GM19099 (cell line): Measurements from ENCODE around the gene PPME1.
A peak's percentile ranks its signal among the peaks of the same experiment; 100 is the strongest.

Experiments used
- POLR2A ChIP-seq: IDR thresholded peaks from 3 replicates; pipeline ENCODE4 v1.6.1; 2011; ENCODE audit warnings: low read depth; ENCODE audit not compliant: insufficient read length; ENCODE audit errors: extremely low read depth

Gene PPME1, protein sequence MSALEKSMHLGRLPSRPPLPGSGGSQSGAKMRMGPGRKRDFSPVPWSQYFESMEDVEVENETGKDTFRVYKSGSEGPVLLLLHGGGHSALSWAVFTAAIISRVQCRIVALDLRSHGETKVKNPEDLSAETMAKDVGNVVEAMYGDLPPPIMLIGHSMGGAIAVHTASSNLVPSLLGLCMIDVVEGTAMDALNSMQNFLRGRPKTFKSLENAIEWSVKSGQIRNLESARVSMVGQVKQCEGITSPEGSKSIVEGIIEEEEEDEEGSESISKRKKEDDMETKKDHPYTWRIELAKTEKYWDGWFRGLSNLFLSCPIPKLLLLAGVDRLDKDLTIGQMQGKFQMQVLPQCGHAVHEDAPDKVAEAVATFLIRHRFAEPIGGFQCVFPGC

DNA sequence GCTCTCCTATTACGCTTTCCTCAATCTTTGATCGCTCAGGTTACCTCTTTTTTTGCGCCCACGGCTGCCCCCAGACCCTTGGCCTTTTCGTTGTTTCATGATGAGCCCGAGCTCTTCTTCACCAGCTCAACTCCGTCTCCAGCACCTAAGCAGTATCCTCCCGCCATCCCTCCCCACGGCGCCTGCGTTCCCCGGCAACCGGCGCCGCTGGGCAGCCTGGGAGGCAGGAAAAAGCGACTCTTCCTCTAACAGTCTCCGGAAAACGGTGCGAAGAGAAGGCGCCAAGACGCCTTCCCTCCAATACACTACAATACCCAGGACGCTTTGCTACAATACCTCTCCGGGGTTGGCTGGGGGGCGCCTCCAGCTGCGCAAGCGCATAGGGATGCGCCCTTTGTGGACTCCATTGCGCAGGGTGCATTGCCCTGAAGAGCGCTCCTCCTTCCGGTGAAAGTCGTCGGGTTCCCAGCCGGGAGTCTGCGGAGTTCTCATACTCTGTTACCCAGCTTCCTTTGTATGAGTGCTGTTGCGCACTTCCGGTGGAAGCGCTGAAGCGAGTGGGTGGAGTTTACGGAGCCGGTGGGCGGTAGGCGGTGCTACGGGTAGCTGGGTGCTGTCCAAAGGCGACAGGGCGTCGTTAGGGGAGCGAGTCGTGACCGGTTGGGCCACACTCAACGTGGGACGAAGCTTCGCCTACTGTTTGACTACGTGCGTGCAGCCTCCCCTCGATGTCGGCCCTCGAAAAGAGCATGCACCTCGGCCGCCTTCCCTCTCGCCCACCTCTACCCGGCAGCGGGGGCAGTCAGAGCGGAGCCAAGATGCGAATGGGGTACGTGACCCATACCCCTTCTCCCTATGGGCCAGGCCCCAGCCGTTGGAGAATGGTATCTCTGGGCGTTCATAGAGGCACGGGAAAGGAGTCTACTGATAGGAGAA is at the start of gene PPME1, which contains the start of gene C2CD3:
Gene PPME1, plus strand, starts transcription at position 596 of the 936 bp plus-strand sequence. Its CDS starts 133 bp downstream, at position 729.
Gene C2CD3, minus strand, starts transcription at position 309 of the 936 bp plus-strand sequence. Its CDS starts 210 bp downstream, at position 99.
- TF ChIP-seq POLR2A, result peak; percentile 84

DNA sequence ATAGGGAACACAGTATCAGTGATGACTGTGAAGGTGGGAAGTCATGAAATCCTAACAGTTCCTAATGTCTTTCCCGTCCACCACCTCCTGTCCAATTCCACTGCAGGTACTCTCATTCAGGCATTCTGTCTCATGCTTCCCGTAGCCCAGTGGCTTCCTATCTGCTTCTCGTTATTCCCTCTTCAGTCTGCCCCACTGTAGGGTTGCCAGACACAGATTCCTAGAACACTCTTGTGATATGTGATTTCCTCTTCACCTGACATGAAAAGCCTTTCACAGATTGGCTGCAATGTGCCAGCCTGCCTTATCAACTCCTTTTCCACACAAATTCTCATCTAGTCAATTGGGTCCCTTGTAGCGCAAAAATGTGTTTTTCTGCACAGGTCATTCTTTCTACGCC is 49.3 kb upstream of the PPME1 start:
- TF ChIP-seq POLR2A, result no peak

DNA sequence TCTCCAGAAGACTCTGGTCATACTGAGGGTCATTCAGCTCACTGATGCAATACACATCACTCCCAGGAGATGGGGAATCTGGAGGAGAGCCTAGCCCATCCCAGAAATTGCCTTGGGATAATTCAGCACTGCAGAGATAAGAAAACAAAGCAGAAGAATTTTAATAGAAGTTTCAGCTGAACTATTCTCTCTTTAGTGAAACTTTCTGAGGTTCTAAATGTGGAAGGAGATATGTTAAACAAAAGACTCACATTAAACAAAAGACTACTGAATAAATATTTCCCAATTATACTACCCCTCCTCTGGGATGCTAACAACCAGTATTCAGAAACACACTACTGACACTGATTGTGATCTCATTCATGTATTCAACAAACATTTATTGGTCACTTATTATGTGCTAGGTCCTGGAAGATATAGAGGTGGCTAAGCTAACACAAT is 48.1 kb upstream of the PPME1 start:
- no peak for TF ChIP-seq POLR2A

DNA sequence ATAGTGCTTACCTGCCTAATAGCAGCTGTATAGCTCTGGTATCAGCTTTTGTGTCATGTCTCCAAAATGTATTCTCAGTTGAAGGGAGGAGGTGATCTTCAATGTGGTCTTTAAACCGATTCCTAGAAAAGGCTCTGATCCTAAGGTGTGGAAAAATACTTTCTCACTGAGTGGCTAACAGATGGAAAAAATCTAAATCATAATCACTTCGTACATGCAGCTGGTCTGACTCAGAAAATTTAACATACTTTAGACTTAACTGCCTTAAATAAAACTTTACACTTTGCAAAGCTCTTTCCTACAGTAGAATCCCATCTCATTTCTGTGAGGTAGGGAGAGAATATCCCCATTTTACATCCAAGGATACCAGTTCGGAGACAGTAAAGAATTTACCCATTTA is 38.3 kb upstream of the PPME1 start:
- no peak for TF ChIP-seq POLR2A

DNA sequence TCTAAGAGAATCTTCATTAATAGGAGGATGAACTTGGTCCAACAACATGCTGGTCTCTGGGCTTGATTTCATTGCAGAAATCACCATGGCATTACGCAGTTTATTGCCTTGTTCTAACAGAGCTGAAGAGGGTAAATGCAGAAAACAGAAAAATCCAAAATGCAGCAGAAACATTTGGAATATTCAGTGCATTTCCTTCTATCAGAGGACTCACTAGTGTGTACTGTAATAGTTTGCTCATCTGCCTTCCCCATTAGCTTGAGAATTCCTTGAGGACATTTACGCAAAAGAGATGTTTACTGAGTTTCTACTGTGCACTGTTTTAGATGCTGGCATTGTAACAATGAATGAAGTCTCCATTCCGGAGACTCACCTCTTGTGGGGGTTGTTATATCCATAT is 37.7 kb upstream of the PPME1 start:
- TF ChIP-seq POLR2A, result no peak

DNA sequence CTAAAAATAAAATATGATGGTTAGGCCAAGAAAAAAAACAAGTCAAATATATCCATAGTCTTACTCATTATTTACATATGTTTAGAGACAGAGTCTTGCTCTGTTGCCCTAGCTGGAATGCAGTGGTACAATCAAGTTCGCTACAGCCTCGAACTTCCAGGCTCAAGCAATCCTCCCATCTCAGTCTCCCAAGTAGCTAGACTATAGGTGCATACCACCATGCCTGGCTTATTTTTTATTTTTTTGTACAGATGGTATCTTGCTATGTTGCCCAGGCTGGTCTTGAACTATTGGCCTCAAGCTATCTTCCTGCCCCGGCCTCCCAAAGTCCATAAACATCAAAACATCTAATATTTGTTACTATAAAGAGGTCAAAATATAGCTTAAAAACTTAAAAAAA is 36.4 kb upstream of the PPME1 start:
- no peak for TF ChIP-seq POLR2A

DNA sequence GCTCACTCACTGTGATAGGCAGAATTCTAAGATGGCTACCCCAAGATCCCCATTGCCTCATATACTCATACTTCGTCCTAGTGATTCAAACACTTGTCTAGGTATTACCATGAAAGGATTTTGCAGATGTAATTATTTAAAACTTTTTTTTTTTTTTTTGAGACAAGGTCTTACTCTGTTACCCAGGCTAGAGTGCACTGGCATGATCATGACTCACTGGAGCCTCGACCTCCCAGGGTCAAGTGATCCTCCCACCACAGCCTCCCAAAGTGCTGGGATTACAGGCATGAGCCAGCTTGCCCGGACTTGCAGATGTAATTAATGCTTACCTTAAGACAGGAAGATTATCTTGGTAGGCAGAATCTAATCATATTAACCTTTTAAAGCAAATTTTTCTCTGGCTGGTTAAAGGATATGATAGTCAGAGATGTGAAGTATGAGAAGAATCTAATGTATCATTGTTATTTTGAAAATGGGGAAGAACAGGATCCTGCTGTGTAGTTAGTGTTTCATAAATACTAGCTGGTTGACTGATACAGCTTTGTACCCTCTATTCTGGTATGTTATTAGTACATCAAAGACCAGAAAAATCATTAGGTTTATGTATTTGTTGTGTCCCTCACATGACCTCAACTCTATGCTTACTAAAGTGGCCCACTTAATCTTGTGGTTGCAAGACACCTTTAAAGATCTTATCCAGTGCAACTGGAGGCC is 35.8 kb upstream of the PPME1 start:
- no peak for TF ChIP-seq POLR2A

DNA sequence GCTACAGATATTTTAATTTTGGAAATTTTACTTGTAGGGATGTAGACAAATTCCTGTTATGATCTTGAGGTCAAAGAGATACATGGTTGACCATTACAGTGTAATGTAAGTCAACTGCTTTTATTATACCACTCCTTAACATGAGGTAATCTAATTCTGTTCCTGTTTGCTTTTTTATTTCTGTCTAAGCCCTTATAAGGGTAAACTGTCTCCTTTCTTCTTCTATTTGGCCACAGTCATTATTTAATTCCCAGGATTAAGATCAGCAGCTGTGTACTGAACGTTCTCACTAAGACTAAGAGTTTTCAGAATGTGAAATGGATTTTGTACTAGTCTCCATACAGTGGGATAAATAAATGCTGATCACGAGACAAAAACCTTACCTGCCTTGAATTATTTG is 33.1 kb upstream of the PPME1 start:
- no peak for TF ChIP-seq POLR2A

DNA sequence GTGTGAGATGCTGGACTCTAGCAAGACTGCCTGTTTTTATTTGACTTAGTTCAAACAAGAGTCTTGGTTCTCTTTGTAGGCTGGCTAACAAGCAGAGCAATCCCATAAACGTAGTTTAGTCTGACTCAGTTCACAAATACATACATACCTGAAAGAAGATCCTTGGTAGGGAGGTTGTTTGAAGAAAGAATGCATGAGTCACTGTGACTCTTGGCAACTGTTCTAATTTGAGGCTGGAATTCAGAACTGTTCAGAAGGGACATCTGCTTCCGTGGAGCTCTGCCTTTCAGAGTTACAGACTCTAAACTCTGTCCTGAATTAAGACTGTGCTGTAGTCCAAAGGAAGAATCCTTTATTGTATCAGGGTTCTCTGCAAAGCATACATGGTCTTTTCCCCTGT is 32.5 kb upstream of the PPME1 start:
- no peak for TF ChIP-seq POLR2A

DNA sequence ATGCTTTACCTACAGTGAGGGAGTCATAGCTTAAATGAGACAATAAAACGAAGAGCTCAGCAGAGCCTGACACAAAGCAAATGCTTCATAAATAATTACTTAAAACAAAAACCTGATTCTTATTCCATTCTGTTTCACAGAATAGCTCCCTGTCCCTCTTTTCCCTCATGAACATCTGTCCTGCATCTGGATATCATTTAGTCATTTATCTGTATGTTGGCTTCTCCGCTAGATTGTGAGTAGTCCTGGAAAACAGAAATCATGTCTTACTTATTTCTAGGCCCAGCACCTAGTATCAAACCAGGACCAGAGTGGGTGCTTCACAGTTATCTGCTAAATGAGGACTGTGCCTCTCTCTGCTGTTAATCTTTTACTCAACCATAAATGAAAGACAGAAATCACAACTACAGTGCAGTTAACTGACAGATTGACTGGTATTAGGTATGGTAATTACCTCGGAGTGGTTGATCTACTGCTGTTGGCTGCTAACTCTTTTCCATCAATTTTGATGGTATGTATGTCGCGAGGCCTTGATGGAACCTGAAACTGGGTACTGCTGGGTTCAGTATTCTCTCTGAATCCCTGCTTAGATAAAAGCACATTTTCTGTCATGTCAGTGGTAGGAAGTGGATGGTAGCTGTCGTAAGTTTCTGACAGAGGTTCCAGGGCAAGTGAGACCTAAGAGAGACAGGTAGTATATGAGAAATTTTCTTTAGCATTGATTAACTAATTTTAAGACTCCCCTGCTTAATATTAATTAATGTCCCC is 31.8 kb upstream of the PPME1 start:
- TF ChIP-seq POLR2A, result no peak

DNA sequence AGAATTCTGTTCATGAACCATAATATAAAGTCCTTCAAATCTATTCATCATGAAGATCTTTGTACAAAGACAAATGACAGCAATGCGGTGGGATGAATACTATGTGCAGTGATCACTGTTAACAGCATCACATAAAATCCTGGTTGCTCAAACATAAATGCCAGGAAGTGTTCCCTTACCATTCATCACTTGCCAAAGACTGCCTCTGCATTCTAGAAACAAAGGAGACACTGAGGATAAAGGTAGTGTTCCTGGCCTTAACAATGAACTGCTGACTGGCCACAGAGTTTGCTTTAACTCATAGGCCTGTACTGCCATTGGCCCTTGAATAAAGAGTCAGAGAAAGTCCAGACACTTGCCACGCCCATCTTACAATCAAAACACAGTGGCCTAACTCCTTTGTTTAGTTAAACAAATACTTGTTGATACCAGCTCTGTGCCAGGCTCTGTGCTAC is 29.8 kb upstream of the PPME1 start:
- TF ChIP-seq POLR2A, result no peak

DNA sequence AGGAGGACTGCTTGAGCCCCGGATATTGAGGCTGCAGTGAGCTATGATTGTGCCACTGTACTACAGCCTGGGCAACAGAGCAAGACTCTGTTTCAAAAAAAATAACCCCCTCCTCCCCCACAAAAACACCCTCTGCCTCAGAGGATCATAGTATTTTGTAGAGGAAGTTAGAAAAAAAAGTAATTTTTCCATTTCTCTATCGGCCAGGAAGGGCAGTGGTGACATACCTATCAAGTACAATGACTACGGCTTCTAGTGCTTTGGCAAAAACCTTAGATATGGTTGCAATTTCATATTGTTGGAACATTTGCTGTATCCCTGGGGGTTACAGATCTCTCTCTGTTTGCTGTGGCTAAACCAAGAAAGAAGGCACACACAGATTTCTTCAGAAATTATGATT is 29.2 kb upstream of the PPME1 start:
- TF ChIP-seq POLR2A, result no peak

DNA sequence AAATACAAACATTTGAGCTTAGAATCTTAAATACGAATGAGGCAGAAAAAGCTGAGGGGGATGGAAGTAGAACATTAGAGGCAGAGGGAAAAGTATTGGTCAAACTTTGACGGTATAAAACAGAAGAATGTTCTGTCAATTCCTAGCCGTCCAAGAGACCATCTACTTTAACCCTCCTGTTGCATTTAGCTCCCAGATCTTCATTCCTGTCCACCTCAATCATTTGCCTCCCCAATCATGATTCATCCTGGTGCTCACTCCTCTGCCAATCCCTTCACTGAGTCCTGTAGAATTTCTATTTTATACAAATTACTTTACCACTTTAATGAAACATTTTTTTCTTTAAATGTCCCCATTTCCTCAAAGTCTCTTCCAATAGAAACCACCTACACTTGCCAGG is 28.5 kb upstream of the PPME1 start:
- no peak for TF ChIP-seq POLR2A

DNA sequence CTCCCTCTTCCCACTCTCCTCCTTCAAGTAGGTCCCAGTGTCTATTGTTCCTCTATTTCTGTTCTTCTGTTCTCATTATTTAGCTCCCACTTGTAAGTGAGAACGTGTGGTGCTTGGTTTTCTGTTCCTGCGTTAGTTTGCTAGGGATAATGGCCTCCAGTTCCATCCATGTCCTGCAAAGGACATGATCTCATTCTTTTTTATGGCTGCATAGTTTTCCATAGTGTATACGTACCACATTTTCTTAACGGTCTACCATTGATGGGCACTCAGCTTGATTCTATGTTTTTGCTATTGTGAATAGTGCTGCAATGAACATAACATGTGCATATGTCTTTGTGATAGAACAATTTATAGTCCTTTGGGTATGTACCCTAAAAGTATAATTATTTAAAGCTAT is 26.5 kb upstream of the PPME1 start:
- TF ChIP-seq POLR2A, result no peak
